HG03095 (cell line): ENCODE data around the gene LSAMP.

Experiments used
- ATAC-seq: cut with Tn5 transposase; IDR thresholded peaks from one replicate; pipeline ENCODE4 v1.9.1; 2021; ENCODE audit warnings: moderate library complexity; ENCODE audit not compliant: unreplicated experiment

LSAMP gene

DNA sequence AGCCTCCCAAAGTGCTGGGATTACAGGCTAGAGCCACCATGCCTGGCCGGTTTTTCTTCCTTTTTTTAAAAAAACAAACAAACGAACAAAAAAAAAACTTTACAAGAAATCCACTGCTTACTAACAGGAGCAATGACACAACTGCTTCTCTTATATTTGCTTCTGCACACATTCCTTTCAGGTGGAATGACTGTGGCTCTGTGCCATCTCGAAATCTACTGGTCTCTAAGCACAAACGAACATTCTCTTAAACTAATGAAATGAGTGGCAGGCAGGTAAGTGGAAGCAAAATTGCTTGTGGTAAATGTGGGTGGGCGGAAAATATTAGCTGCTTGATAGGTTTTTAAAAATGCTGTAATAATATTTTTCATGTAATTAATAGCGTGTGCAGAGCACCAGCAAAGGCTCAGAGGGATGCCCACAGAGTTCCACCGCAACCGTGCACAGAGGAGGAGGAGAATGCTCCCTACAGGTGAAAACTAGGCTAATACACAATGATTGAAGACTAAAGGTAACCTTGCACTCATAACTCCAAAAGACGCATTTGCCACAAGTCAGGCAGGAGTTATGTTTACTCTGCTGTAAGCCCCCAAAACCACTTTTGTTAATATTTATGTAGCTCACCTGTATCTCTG lies 77.4 kb downstream of the LSAMP start:
- no peak for ATAC-seq

DNA sequence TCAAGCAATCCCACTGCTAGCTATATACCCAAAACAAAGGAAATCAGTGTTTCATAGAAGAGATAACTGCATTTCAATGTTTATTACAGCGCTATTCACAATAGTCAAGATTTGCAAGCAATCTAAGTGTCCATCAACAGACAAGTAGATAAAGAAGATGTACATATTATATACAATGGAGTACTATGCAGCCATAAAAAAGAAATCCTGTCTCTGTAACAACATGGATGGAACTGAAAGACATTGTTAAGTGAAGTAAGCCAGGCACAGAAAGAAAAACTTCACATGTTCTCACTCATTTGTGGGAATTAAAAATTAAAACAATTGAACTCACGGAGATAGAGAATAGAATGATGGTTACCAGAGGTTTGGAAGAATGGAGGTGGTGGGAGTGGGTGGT lies 89.2 kb downstream of the LSAMP start:
- ATAC-seq: no peak

DNA sequence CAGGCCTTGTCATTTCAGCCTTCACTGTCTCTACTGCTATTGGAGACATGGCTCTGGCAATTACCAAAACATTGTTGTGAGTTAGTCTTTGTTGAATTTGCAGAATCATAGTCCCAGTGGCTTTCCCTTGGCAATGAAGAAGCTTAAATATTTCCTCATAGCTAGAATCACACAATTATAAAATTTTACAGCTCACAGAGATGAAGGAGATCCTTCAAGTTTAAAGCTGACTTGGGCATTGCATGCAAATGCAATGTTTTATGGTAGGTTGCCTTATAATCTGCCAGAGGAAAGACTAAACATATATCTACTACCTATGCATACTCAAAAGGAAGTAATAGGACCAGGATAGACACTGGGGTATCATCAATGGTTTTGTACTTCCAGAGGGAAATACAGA lies 90.9 kb downstream of the LSAMP start:
- ATAC-seq: no peak

DNA sequence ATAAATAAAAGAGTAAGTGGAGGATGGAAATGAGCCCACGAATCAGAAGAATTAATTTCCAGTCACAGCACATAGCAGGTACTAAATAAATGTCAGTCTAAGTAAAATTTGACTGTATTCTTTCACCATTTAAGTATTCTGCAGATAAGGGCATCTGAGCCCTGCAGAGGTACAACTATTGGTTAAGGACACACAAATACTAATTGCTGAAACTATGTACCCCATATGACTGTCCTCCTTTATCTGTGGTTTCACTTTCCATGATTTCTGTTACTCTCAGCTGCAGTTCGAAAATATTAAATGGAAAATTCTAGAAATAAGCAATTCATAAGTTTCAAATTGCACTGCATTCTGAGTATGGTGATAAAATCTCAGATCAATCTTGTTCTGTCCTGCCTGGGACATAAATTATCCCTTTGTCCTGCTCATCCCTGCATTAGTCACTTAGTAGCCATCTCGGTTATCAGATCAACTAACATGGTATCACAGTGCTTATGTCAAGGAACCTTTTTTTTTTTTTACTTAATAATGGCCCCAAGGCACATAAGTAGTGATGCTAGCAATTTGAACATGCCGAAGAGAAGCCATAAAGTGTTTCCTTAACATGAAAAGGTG lies 95.1 kb downstream of the LSAMP start:
- ATAC-seq: no peak

DNA sequence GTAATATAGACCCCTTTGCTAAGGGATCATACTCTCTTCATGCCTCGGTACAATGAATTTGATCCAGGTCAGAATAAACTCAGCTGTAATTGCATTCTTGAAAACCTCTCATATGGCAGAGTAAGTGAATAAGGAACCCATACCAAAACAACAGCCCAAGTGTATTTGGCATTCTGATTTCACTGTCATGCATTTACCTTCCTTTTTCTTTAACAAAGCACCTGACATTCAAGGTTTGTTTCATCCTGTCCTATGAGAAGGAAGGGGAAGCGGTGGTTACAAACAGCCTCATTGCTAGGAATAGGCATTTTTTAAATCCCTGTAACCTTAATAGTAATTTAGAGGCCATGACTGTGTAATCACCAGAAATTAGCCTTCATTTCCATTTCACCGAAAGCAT lies 97.1 kb downstream of the LSAMP start:
- no peak for ATAC-seq

DNA sequence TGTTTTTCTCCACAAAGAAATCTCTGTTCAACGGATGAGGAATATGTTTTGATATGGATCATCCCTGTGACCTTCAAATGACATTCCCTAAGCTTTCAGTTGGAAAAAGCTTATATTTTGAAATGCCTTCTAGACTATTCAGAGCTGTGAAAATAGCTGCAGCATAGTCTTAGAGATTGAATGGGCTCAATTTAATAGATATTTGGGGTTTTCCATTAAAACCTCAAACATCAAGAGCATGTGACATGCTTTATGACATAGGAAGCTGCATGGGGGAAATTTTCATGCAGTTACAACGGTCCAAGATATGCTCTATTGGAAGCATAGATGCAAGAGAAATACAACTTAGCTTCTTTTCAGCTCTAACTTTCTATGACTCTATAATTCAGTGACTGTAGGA lies 102.8 kb downstream of the LSAMP start:
- ATAC-seq: no peak

DNA sequence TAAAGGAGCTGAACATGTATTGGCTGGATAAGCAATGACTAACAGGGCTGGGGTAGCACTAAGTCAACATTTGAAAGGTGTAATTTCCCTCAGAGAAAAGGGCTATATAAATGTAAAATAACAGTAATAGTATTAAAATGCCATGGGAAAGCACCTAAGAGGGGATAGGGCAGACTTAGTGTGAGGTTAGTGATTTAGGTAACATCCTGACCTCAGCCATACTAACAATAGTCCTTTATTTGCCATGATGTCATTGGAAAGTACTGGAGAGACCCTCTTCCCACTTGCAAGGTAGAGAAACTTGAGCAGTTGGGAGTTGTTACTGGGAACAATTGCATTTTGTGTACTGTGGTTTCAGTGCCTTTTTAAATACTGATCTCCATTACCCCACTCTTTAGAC lies 103.4 kb downstream of the LSAMP start:
- ATAC-seq: no peak

DNA sequence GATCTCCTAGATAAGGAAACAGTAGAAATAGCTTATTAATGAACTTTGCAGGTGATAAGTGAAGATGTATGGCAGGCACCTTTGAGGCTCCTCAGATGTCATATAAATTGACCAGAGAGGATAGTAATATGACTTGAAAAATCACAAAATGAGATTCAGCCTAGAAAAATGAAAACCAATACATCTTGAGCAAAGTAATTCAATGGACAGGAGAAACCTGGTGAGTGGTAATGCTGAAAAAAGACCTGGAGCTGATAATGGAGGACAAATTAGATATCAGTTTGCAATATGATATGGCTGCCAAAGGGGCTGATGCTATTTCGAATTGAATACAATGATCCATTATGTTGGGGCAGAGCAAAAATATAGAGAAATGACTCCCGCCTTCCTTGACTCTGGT lies 103.9 kb downstream of the LSAMP start:
- no peak for ATAC-seq

DNA sequence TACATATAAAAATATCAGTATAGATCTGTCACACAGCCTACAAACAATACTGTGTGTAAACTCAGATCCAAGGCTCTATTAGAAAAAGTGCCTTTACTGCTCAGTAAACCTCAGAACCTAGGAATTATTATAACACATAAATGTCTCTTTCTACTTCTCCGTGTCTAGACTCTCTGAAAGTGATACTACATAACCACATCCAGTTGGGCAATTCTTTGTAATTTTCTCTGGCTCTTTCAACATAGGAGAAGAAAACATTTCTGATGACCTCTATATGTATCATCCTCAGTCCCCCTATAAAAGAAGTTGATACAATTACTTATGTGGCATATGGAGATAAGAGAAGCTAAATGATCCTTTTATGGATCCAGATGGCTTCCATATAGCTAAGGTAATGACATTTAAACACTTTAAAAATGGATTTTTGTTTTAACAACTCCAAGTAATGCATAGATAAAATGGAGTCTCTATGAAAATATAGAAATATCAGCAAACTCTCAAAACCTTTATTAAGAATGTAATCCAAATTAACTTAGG lies 104.5 kb downstream of the LSAMP start:
- no peak for ATAC-seq

DNA sequence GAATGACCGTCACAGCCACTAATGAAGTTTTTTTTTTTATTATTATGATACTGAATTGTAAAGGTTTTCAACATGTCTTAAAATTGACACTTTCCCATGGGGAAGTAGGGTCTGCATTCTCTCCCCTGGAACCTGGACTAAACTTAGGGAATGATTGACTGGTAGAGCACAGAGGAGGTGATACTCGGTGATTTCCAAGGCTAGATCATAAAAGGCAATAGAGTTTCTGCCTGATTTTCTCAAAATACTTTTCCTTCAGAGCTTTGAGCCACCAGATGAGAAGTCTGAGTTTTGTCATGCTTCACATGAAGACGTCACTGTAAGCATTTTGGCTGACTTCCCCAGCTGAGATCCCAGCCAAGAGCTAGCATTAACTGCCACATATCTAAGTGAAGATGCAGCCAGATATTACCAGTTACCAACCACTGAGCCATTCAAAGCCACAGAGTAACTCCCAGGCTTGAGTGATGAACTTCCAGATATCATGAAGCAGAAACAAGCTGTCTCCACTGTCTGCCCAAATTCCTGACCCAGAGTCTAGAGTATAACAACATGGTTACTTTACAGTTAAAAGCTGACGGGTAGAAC lies 105.8 kb downstream of the LSAMP start:
- no peak for ATAC-seq

DNA sequence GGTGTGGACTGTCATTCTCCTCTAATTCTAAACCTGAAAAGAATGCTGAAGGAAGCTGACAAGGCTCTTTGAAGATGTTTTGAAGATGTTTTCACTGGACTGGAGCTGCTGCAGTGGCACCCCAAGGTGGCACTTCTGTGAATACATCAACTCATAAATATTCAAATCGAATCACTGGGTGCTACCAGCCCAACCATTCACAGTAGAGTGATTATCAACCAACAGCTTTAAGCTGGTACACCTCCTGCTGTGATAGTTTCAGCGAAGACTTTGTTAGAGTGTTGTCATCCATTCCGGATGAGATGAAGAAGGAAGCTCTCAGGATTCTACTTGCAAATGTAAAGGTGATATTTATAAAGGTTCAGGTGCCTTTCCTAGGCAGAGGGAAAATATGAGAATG lies 106.6 kb downstream of the LSAMP start:
- ATAC-seq: no peak

DNA sequence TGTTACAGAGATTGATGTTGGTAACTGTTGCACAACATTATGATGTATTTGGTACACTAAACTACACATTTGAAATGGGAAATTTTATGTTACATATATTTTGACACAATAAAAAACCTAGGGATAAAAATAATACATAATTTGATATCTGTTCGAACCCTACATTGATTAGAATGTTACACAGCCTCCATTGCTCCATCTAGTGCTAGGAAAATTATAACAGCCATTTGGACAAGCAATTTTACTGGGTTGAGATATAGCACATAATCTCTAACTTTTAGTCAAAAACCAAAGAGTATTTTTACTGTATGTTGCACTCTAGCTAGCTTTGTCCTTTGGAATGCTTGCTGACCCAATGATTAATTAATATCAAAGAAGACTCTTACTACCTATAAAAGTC lies 108.1 kb downstream of the LSAMP start:
- ATAC-seq: no peak

DNA sequence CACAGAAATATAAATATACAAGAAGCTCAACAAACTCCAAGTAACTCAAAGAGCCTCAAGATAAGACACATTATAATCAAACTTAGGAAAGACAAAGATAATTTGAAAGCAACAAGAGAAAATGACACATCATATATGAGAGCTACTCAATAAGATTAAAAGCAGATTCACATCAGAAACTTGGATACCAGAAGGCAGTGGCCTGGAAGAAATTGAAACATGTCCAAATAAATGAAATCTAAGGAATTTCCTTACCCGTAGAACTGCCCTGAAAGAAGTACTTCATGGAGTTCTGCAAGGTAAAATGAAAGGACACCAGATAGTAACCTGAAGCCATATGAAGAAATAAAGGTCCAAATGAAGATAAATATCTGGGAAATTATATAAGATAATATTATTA lies 113.9 kb downstream of the LSAMP start:
- ATAC-seq: no peak

DNA sequence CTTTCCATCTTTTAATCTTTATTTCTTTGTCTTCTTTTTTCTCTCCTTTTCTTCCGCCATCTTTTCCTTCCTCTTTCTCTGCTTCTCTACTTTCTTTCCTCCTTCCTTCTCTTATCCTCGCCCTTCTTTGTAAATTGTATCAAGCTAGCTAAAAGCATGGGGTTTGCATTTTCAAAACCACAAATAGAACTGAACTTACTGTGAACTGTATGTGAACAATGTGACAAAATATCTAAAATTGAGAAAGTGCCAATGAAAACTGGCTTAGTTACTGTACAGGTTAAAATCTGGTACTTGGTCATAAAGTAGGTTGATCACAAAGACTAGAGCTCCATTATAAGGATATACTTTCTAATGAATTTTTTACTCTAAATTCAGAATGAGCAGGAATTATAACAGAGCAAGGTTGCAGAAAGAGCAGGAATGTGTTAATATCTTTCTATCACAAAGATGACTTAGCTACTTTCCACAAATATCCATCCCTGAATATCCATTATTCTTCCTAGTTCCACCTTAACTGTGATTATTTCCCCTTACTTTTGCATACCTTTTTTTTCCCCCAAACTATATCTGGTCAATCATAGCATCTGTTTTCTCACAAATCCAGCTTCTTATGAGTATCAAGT lies 122.4 kb downstream of the LSAMP start:
- no peak for ATAC-seq

DNA sequence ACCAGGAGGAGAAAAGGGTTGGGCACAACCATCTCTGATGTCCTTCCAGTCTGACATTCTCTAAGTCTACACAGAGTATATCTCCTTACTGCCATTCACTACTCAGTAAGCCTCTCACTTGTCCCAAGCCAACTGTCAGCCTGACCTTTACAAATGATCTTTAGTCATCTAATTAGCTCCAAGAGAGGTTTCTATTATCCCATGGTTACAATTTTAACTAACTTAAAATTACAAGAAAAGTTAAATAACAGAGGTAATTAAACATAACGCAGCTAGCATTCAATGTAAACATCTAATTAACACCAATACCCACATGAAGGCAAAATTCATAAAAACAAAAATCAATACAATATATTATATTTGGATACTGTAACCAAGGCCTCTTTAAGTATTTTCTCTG lies 126.9 kb downstream of the LSAMP start:
- no peak for ATAC-seq

DNA sequence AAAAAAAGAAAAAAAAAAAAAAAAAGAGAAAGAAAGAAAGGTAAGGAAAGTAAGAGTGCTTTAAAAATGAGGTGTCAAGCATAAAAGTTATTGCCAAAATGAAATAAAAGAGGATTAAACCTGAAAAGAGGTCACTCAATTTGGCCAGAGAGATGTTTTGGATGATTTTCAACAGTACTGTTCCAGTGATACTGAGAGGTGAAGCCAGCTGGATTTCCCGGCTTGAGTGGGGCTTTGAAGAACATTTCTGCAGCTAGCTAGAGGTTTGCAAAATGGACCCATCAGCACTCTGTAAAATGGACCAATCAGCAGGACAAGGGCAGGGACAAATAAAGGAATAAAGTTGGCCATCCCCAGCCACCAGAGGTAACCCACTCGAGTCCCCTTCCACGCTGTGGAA lies 128.5 kb downstream of the LSAMP start:
- ATAC-seq: no peak

DNA sequence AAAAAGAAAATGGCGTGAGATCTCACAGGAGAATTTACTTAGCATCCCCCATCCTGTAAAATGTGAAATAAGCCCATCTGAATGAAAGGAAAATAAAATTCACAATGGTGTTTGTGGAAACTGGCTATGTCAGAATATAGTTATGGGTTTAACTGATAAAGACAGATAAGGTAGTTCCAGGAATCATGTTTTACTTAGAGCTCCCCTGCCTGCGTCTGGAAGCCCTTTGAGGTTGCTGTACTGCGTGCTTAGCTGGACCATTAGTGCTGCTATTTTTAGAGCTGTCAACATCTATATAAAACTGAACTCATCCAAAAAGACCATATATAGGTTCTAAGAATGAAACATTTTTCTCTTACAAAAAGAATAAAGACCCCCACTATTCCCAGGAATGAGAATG lies 130.8 kb downstream of the LSAMP start:
- no peak for ATAC-seq

DNA sequence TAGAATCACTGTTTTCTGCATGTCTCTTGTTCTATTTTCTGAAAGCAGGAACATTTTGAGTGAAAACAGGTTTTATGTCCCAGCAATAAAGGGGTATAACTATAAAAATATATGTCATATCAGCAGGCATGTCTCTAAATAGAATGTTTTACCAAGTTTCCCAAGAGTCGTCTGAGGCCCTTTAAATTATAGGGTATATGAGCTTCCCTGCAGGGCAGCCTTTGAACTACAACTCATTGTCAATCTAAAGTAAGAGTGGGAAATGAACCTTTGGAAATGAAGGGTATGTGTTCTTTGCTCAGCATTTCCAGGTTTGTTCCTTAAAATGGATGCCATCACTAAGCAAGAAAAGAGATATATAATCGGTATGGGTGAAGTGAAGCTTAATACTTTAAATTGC lies 138.6 kb downstream of the LSAMP start:
- ATAC-seq: no peak

DNA sequence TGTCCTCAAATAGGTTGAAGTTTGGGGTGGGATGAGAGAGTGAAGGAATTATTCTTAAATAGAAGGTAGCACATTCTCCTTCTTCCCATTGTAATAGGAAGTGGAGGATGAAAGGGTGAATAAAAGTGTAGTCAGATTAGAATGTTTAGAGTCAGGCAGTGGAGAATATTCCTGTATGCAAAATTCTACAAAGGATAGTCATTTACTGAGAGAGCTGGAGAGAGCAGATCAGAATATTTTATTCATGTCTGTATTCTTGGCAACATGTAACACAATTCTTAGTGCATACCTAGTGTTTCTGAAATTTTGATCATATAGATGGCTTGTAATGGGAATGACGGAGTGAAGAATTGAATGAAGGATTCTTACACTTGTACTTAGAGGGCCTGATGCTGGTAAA lies 139.1 kb downstream of the LSAMP start:
- ATAC-seq: no peak

DNA sequence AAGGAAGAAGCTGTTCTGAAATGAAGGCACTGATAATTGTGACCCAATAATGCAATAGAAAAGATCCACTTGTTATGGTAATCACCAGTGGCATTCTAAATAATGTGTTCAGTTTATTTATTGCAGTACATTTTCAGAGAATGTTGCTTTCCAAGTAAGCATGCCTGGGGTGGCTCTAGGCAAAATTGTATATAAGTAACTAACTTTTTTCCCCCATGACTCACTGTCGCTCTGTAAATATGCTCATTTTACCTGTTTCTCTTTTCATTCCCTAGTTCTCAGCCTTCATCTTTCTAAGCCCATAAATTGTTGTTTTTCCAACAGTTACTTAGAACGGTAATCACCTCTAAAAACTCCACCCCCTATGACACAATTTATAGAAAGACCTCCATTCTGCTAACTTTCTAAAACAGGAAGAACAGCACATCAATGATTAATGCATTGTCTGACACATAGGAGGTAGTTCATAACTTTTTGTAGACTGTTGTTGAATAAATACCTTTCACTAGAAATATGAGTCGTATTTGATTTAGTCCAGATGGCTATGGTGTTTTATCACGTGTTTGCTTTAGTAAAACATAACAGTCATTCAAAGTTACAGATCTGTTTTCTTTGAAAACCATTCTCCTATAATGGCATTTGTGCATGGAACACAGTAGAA lies 143.1 kb downstream of the LSAMP start:
- ATAC-seq: no peak

DNA sequence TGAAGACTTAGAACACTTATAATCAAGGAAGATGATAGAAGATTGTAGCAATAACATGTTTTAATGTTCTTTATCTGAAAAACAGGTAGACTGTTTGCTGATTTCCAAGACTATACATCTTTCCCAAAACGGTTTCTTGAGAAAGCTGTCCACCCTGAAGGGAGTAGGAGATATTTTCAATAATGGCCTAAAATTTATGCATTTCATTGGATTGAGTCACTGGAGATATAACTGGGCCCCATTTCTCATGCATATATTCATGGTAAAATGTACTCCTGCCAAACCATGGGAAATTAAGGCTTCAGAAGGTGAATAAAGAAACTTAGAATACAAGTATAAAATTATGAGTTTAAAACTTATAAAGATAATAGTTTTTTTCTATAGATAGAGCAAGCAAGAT lies 143.9 kb downstream of the LSAMP start:
- ATAC-seq: no peak

DNA sequence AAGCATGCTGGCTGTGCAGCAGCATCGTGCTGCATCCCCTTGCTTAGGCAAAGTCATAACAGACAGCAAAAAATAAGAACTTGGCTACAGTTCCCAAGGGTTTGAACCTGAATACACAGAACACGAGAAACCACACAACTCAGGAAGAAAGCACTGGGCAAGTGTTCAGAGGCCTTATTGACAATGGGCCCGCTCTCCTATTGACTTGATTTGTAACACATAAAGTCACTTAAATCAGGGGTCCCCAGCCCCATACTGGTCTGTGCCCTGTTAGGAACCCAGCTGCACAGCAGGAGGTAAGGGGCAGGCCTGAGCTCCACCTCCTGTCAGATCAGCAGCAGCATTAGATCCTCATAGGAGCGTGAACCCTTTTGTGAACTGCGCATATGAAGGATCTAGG lies 145.1 kb downstream of the LSAMP start:
- no peak for ATAC-seq
